ENCODE measurements around the gene FBL. TPM values are rescaled to one million over a fixed set of nuclear protein-coding genes. Genes with fewer than 3 reads are reported as not detected.

The FBL gene
- total RNA-seq, 1 experiment from 2014 or later, result 554 TPM

DNA sequence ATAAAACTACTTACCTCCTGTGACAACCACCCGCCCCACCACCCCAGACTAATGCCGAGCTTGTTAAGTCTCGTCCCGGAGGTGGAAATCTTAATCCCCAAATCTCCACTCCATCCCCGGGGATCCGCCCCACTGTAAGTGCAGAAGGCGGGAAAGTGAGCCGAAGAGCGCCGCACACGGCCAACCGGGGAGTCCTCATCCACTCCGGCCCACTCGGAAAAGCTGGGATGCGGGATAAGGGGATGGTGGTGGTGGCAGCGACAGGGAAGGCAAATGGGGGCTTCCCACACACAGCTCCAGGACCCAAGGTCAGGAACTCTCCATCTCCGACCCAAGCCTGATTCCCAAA is 621 bp downstream of the FBL start:
- H3K4me1 ChIP-seq (ENCODE audit: control insufficient read depth in 1 of 2, insufficient read depth in 2 of 2, low read length in 2 of 2), result peaks cover 28 to 39% of the 10 kb centered on the region in 2 experiments

DNA sequence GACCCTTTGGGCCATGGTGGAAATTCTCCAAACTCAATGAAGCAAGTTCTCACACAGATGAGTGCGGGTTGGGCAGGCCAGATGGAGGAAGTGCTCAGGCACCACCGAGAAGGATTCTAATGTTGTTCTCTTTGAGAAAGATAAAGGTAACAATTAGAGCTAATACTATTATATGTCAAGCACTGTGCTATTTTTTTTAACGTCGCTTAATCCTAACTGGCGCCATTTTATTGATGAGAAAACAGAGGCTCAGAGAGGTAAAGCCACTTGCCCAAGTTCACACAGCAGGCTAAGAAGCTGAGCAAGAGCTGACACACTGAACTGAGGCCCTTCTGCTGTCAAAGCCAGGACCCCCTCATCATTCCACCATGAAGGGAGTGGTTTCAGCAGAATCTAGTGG is 1.0 kb downstream of the FBL start:
- Histone ChIP-seq H3K4me2 (ENCODE audit: low read length) (peak overlapping the region; percentile 90), H3K4me3 (replicated peaks in 1 of 2; ENCODE audit: low read depth in 1 of 2, low read length in 2 of 2) (peak overlapping the region; percentile 94 to 97), H3K4me1 (ENCODE audit: control insufficient read depth in 1 of 2, insufficient read depth in 2 of 2, low read length in 2 of 2) (peaks cover 28 to 39% of the 10 kb centered on the region in 2 experiments), H2AFZ (ENCODE audit: low read depth, low read length, poor library complexity, severe bottlenecking) (no peak overlapping the region), H4K20me1 (ENCODE audit: insufficient read depth) (peaks cover 24% of the 10 kb centered on the region; the same call in 1 of the 2 replicates), H3K27me3 (ENCODE audit: insufficient read depth, low read length) (no peaks in the 10 kb centered on the region), H3K9me2 (ENCODE audit: insufficient read depth) (no peaks in the 10 kb centered on the region), H3K9ac (ENCODE audit: low read length) (peak overlapping the region; percentile 100), H3K9me3 (ENCODE audit: control insufficient read depth in 1 of 2, insufficient read depth in 1 of 2, low read depth in 1 of 2, low read length in 2 of 2) (no peaks in the 10 kb centered on the region), H3K36me3 (ENCODE audit: control insufficient read depth in 1 of 2, insufficient read depth in 2 of 2, low read length in 2 of 2) (peaks cover 0 to 5% of the 10 kb centered on the region in 2 experiments; a peak in 2 of 4 replicates), H3K27ac (ENCODE audit: low read depth, low read length) (peak overlapping the region; percentile 73), H3K79me2 (ENCODE audit: insufficient read depth, low read length) (peaks cover 60% of the 10 kb centered on the region)
- CTCF ChIA-PET, result interaction anchor here (0.9 to 2.2 kb wide), 3 partner anchors 18 to 125 kb away, joined by 3 to 15 read pairs (median 7); partner anchors contain the start of gene PSMC4
- BruUV-seq (replicated peaks), result no TSS peak
- ATAC-seq, result no peak
- RAD21 ChIA-PET (ENCODE audit: low non-redundant PET in 1 of 2, low total read pairs in 2 of 2, uncharacterized antibody in 2 of 2, unreplicated experiment in 2 of 2), result no interaction called here
- intact Hi-C loops (cut with micrococcal nuclease), result no loop called here
- POLR2A ChIA-PET, result no interaction called here
- DNase-seq (ENCODE audit: low read depth, low spot score), result no peak
- TF ChIP-seq ZNF274 (IDR thresholded peaks at IDR 0.05; ENCODE audit: low read depth, low read length) (no peak), SRF (IDR thresholded peaks at IDR 0.05; ENCODE audit: low read depth) (no peak), RAD21 (IDR thresholded peaks at IDR 0.05; ENCODE audit: low read depth) (no peak), ELF1 (IDR thresholded peaks at IDR 0.05; ENCODE audit: borderline replicate concordance, low read depth) (no peak), YY1 (IDR thresholded peaks at IDR 0.05; ENCODE audit: extremely low read depth, insufficient replicate concordance, low read depth, low read length) (no peak), JUND (IDR thresholded peaks at IDR 0.05) (no peak), EZH2 (IDR thresholded peaks at IDR 0.05) (no peak), EGR1 (IDR thresholded peaks at IDR 0.05; ENCODE audit: low read depth) (no peak)
- TF ChIP-seq, protein P1, sequence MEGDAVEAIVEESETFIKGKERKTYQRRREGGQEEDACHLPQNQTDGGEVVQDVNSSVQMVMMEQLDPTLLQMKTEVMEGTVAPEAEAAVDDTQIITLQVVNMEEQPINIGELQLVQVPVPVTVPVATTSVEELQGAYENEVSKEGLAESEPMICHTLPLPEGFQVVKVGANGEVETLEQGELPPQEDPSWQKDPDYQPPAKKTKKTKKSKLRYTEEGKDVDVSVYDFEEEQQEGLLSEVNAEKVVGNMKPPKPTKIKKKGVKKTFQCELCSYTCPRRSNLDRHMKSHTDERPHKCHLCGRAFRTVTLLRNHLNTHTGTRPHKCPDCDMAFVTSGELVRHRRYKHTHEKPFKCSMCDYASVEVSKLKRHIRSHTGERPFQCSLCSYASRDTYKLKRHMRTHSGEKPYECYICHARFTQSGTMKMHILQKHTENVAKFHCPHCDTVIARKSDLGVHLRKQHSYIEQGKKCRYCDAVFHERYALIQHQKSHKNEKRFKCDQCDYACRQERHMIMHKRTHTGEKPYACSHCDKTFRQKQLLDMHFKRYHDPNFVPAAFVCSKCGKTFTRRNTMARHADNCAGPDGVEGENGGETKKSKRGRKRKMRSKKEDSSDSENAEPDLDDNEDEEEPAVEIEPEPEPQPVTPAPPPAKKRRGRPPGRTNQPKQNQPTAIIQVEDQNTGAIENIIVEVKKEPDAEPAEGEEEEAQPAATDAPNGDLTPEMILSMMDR (IDR thresholded peaks at IDR 0.05 in 2 of 3, conservative IDR thresholded peaks at IDR 0.05 in 1 of 3; ENCODE audit: borderline replicate concordance in 1 of 3, insufficient read depth in 1 of 3, low read depth in 2 of 3, low read length in 2 of 3), result no peak

More for the DNA sequence above, 621 bp downstream of the FBL start:
- peaks cover 57% of the 10 kb centered on the region for H3K79me2 ChIP-seq (ENCODE audit: insufficient read depth, low read length)
- H3K9me2 ChIP-seq (ENCODE audit: insufficient read depth), result no peaks in the 10 kb centered on the region
- peak overlapping the region; percentile 94 to 97 for H3K4me3 ChIP-seq (replicated peaks in 1 of 2; ENCODE audit: low read depth in 1 of 2, low read length in 2 of 2)
- DNase-seq (ENCODE audit: low read depth, low spot score) (no peak), ATAC-seq (peak; percentile 48)
- CTCF ChIA-PET, result interaction anchor here (0.9 to 2.1 kb wide), 2 partner anchors 51 to 125 kb away, joined by 3 to 7 read pairs; partner anchors contain the start of gene PSMC4
- no peak overlapping the region for H2AFZ ChIP-seq (ENCODE audit: low read depth, low read length, poor library complexity, severe bottlenecking)
- TSS peak; percentile 70 for BruUV-seq (replicated peaks)
- TF ChIP-seq, protein P1 (IDR thresholded peaks at IDR 0.05 in 2 of 3, conservative IDR thresholded peaks at IDR 0.05 in 1 of 3; ENCODE audit: borderline replicate concordance in 1 of 3, insufficient read depth in 1 of 3, low read depth in 2 of 3, low read length in 2 of 3), result peak in 1 of 3 experiments; percentile 15; a peak in 1 of 6 replicates
- TF ChIP-seq, protein P2, sequence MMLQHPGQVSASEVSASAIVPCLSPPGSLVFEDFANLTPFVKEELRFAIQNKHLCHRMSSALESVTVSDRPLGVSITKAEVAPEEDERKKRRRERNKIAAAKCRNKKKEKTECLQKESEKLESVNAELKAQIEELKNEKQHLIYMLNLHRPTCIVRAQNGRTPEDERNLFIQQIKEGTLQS (IDR thresholded peaks at IDR 0.05), result no peak
- peaks cover 24% of the 10 kb centered on the region; the same call in 1 of the 2 replicates for H4K20me1 ChIP-seq (ENCODE audit: insufficient read depth)
- peak overlapping the region; percentile 100 for H3K9ac ChIP-seq (ENCODE audit: low read length)
- peak overlapping the region; percentile 73 for H3K27ac ChIP-seq (ENCODE audit: low read depth, low read length)
- H3K27me3 ChIP-seq (ENCODE audit: insufficient read depth, low read length), result no peaks in the 10 kb centered on the region
- peaks cover 0 to under 1% of the 10 kb centered on the region in 2 experiments; a peak in 1 of 4 replicates for H3K36me3 ChIP-seq (ENCODE audit: control insufficient read depth in 1 of 2, insufficient read depth in 2 of 2, low read length in 2 of 2)
- intact Hi-C loops (cut with micrococcal nuclease), result no loop called here
- no peaks in the 10 kb centered on the region for H3K9me3 ChIP-seq (ENCODE audit: control insufficient read depth in 1 of 2, insufficient read depth in 1 of 2, low read depth in 1 of 2, low read length in 2 of 2)
- H3K4me2 ChIP-seq (ENCODE audit: low read length), result peak overlapping the region; percentile 90
- RAD21 ChIA-PET (ENCODE audit: low non-redundant PET in 1 of 2, low total read pairs in 2 of 2, uncharacterized antibody in 2 of 2, unreplicated experiment in 2 of 2), result no interaction called here
- POLR2A ChIA-PET, result interaction anchor here (1.2 kb wide), 1 partner anchor 9 kb away, joined by 5 read pairs; no protein-coding TSS in a partner anchor

Measured in HCT116 (cell line).